ENCODE data around the gene COL23A1.

- TF ChIP-seq, protein P1, sequence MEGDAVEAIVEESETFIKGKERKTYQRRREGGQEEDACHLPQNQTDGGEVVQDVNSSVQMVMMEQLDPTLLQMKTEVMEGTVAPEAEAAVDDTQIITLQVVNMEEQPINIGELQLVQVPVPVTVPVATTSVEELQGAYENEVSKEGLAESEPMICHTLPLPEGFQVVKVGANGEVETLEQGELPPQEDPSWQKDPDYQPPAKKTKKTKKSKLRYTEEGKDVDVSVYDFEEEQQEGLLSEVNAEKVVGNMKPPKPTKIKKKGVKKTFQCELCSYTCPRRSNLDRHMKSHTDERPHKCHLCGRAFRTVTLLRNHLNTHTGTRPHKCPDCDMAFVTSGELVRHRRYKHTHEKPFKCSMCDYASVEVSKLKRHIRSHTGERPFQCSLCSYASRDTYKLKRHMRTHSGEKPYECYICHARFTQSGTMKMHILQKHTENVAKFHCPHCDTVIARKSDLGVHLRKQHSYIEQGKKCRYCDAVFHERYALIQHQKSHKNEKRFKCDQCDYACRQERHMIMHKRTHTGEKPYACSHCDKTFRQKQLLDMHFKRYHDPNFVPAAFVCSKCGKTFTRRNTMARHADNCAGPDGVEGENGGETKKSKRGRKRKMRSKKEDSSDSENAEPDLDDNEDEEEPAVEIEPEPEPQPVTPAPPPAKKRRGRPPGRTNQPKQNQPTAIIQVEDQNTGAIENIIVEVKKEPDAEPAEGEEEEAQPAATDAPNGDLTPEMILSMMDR (IDR thresholded peaks at IDR 0.05; ENCODE audit: low read depth, low read length) = no peak
- no peak for TF ChIP-seq EZH2phosphoT487 (IDR thresholded peaks at IDR 0.05; ENCODE audit: low read depth)
These were observed 342.4 kb downstream of the COL23A1 start for GRCh38 chr5:178247481-178248456.

All from OCI-LY3 (cell line).